H9 (cell line): ENCODE measurements around the gene MYCN. TPM values are rescaled to one million over a fixed set of nuclear protein-coding genes. Genes with fewer than 3 reads are reported as not detected.
A peak's percentile ranks its signal among the peaks of the same experiment; 100 is the strongest.

Experiments
- DNase-seq: peaks from one replicate; pipeline ENCODE4 v3.0.0-alpha.2; 2017
- H2AFZ ChIP-seq: one replicate; pipeline ENCODE4 v1.6.1; 2013; ENCODE audit warnings: mild to moderate bottlenecking, low read length, control low read depth, moderate library complexity
- H2AK5ac ChIP-seq: 2 replicates; pipeline ENCODE4 v1.6.1; 2013; ENCODE audit warnings: low read length, control low read depth, mixed read lengths; ENCODE audit not compliant: insufficient read length
- H2BK120ac ChIP-seq: one replicate; pipeline ENCODE4 v1.6.1; 2013; ENCODE audit warnings: low read depth, mild to moderate bottlenecking, low read length, control low read depth, inconsistent platforms; ENCODE audit not compliant: poor library complexity, severe bottlenecking
- H2BK12ac ChIP-seq: 2 replicates; pipeline ENCODE4 v1.6.1; 2013; ENCODE audit warnings: low read length, control low read depth, mixed read lengths, low read depth; ENCODE audit not compliant: insufficient read length
- H2BK15ac ChIP-seq: 2 replicates; pipeline ENCODE4 v1.6.1; 2013; ENCODE audit warnings: low read depth, low read length, control low read depth
- H2BK20ac ChIP-seq: one replicate; pipeline ENCODE4 v1.6.1; 2013; ENCODE audit warnings: low read depth, mild to moderate bottlenecking, low read length, control low read depth, inconsistent platforms; ENCODE audit not compliant: poor library complexity, severe bottlenecking
- H2BK5ac ChIP-seq: 2 replicates; pipeline ENCODE4 v1.6.1; 2013; ENCODE audit warnings: low read length, control low read depth, mixed read lengths; ENCODE audit not compliant: insufficient read length
- H3K14ac ChIP-seq: 2 replicates; pipeline ENCODE4 v1.6.1; 2013; ENCODE audit warnings: low read length, control low read depth; ENCODE audit not compliant: insufficient read depth
- H3K18ac ChIP-seq: 2 replicates; pipeline ENCODE4 v1.6.1; 2013; ENCODE audit warnings: low read depth, mild to moderate bottlenecking, mixed read lengths, low read length, control low read depth; ENCODE audit not compliant: insufficient read length
- H3K23ac ChIP-seq: 2 replicates; pipeline ENCODE4 v1.6.1; 2013; ENCODE audit warnings: low read length, control low read depth, mixed read lengths, low read depth; ENCODE audit not compliant: insufficient read length
- H3K23me2 ChIP-seq: 2 replicates; pipeline ENCODE4 v1.6.1; 2013; ENCODE audit warnings: low read depth, mild to moderate bottlenecking, mixed read lengths, low read length, control low read depth; ENCODE audit not compliant: insufficient read length, poor library complexity, severe bottlenecking
- H3K27ac ChIP-seq: 2 replicates; pipeline ENCODE4 v1.5.1; 2013; ENCODE audit warnings: low read length, control low read depth, mixed read lengths, low read depth; ENCODE audit not compliant: insufficient read length
- H3K27me3 ChIP-seq: 2 replicates; pipeline ENCODE4 v1.6.1; 2013; ENCODE audit warnings: low read length, control low read depth, inconsistent platforms; ENCODE audit not compliant: insufficient read depth
- H3K4ac ChIP-seq: 2 replicates; pipeline ENCODE4 v1.6.1; 2013; ENCODE audit warnings: low read depth, mild to moderate bottlenecking, control low read depth, inconsistent platforms, low read length, moderate library complexity
- H3K4me1 ChIP-seq: 2 replicates; pipeline ENCODE4 v1.6.1; 2013; ENCODE audit warnings: low read length, control low read depth, inconsistent platforms; ENCODE audit not compliant: insufficient read depth
- H3K4me2 ChIP-seq: 2 replicates; pipeline ENCODE4 v1.6.1; 2013; ENCODE audit warnings: low read length, control low read depth, mixed read lengths; ENCODE audit not compliant: insufficient read length, insufficient read depth
- H3K56ac ChIP-seq: 2 replicates; pipeline ENCODE4 v1.6.1; 2013; ENCODE audit warnings: low read depth, mild to moderate bottlenecking, mixed read lengths, low read length, control low read depth; ENCODE audit not compliant: insufficient read length
- H3K79me1 ChIP-seq: 2 replicates; pipeline ENCODE4 v1.6.1; 2013; ENCODE audit warnings: low read depth, mild to moderate bottlenecking, moderate library complexity, low read length, control low read depth, inconsistent platforms; ENCODE audit not compliant: insufficient read depth, poor library complexity, severe bottlenecking
- H3K79me2 ChIP-seq: 2 replicates; pipeline ENCODE4 v1.6.1; 2013; ENCODE audit warnings: low read length, control low read depth, inconsistent platforms; ENCODE audit not compliant: insufficient read depth
- H3K9ac ChIP-seq: 2 replicates; pipeline ENCODE4 v1.6.1; 2013; ENCODE audit warnings: low read length, control low read depth, mixed read lengths; ENCODE audit not compliant: insufficient read length; ENCODE audit errors: extremely low read depth
- H3K9me3 ChIP-seq: one replicate; pipeline ENCODE4 v1.6.1; 2013; ENCODE audit warnings: low read depth, low read length, inconsistent platforms; ENCODE audit not compliant: control insufficient read depth
- H3T11ph ChIP-seq: one replicate; pipeline ENCODE4 v1.6.1; 2013; ENCODE audit warnings: mild to moderate bottlenecking, low read length, control low read depth, inconsistent platforms
- H4K20me1 ChIP-seq: one replicate; pipeline ENCODE4 v1.6.1; 2013; ENCODE audit not compliant: control insufficient read depth, insufficient read length, insufficient read depth
- H4K5ac ChIP-seq: 2 replicates; pipeline ENCODE4 v1.6.1; 2013; ENCODE audit warnings: low read depth, mild to moderate bottlenecking, mixed read lengths, low read length, control low read depth; ENCODE audit not compliant: insufficient read length
- H4K8ac ChIP-seq: replicated peaks from 2 replicates; pipeline ENCODE4 v1.6.1; 2013; ENCODE audit warnings: low read length, control low read depth, mixed read lengths, low read depth; ENCODE audit not compliant: insufficient read length
- H4K91ac ChIP-seq: 2 replicates; pipeline ENCODE4 v1.6.1; 2013; ENCODE audit warnings: low read depth, mild to moderate bottlenecking, moderate library complexity, mixed read lengths, low read length, control low read depth; ENCODE audit not compliant: insufficient read length
- H3K27ac Mint-ChIP-seq, 3 experiments: 2 replicates in 2 of 3; 3 replicates in 1 of 3; pipeline ENCODE4 v1.8.0; 2020 to 2021; ENCODE audit warnings: mixed read lengths in 3 of 3, mild to moderate bottlenecking in 1 of 3, moderate library complexity in 1 of 3
- H3K27me3 Mint-ChIP-seq: 2 replicates; pipeline ENCODE4 v1.8.0; 2021; ENCODE audit warnings: low read depth, mild to moderate bottlenecking, moderate library complexity, mixed read lengths
- H3K36me3 Mint-ChIP-seq, 3 experiments: 2 replicates in 2 of 3; 3 replicates in 1 of 3; pipeline ENCODE4 v1.8.0; 2020 to 2021; ENCODE audit warnings: low read depth in 3 of 3, mixed read lengths in 3 of 3; ENCODE audit not compliant: insufficient read depth in 1 of 3
- H3K4me1 Mint-ChIP-seq, 2 experiments: 2 replicates each; pipeline ENCODE4 v1.8.0; 2020; ENCODE audit warnings: mixed read lengths in 2 of 2
- H3K4me3 Mint-ChIP-seq, 2 experiments: 2 replicates in 1 of 2; 3 replicates in 1 of 2; pipeline ENCODE4 v1.8.0; 2020 to 2021; ENCODE audit warnings: mild to moderate bottlenecking in 2 of 2, mixed read lengths in 2 of 2, moderate library complexity in 1 of 2
- H3K9me3 Mint-ChIP-seq, 2 experiments: 2 replicates in 1 of 2; 3 replicates in 1 of 2; pipeline ENCODE4 v1.8.0; 2020; ENCODE audit warnings: mild to moderate bottlenecking in 2 of 2, mixed read lengths in 2 of 2, moderate library complexity in 1 of 2
- WGBS: extraction: QIAGEN DNeasy Blood & Tissue Kit; methylation state at CpG from one replicate; pipeline ENCODE4 v1.1.7; 2013; ENCODE audit warnings: missing lambda C conversion rate, low lambda C conversion rate, mixed read lengths; ENCODE audit not compliant: insufficient read length; ENCODE audit errors: extremely low coverage; 5-methylcytosine and 5-hydroxymethylcytosine counted together
- total RNA-seq: library from RNA; stranded (reverse); gene quantifications from 2 replicates; pipeline ENCODE4 v1.2.1, GENCODE V29; 2021
- TF ChIP-seq, protein P1 (sequence below): fragments of 200-600 bp; sonication (generic); conservative IDR thresholded peaks from 3 replicates; pipeline ENCODE4 v1.8.0; 2021; ENCODE audit warnings: antibody characterized with exemption, mild to moderate bottlenecking

The MYCN gene
- total RNA-seq, 1 experiment from 2014 or later, result 100.0 TPM

DNA sequence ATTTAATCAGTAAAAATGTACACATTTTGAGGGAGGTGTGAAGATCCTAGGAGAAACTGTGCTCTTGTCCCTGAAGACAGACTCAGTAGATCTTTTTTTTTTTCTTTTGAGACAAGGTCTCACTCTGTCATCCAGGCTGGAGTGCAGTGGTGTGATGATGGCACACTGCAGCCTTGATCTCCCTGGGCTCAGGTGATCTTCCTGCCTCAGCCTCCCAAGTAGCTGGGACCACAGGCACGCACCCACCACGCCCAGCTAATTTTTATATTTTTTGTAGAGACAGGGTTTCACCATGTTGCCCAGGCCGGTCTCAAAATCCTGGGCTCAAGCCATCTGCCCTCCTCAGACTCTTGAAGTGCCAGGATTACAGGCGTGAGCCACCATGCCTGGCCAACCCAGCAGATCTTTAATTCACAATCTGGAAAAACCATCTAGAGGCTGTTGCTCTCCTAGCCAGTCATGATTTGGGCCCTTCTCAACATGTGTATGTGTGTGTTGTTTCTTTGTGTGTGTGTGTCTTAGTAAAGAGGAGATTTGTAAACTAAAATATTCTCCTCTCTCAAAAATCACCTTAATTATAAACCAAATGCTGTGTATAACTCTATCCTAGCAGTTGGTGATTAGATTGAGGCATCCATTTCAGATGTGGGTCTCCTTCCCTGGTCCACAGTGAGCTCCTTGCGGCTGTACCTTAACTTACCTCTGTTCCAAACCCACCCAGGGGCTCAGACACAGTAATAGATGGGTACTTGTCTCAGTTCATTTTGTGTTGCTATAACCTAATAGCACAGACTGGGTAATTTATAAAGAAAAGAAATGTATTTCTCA lies 3.9 kb upstream of the MYCN start:
- no peak overlapping the region for H3K4me3 Mint-ChIP-seq
- H3K27ac Mint-ChIP-seq, result peak overlapping the region in 1 of 3 experiments; percentile 91; a peak in 3 of 7 replicates
- peaks cover 0 to 5% of the 10 kb centered on the region in 2 experiments; a peak in 2 of 5 replicates for H3K9me3 Mint-ChIP-seq

More for the DNA sequence above, 3.9 kb upstream of the MYCN start:
- H2BK20ac ChIP-seq, result no peak overlapping the region
- H3K4ac ChIP-seq, result no peak overlapping the region
- no peak overlapping the region for H3K9ac ChIP-seq
- H3K4me2 ChIP-seq, result no peak overlapping the region
- peaks cover 10% of the 10 kb centered on the region for H3K4me1 ChIP-seq
- no peak overlapping the region for H2BK120ac ChIP-seq
- TF ChIP-seq, protein P1, sequence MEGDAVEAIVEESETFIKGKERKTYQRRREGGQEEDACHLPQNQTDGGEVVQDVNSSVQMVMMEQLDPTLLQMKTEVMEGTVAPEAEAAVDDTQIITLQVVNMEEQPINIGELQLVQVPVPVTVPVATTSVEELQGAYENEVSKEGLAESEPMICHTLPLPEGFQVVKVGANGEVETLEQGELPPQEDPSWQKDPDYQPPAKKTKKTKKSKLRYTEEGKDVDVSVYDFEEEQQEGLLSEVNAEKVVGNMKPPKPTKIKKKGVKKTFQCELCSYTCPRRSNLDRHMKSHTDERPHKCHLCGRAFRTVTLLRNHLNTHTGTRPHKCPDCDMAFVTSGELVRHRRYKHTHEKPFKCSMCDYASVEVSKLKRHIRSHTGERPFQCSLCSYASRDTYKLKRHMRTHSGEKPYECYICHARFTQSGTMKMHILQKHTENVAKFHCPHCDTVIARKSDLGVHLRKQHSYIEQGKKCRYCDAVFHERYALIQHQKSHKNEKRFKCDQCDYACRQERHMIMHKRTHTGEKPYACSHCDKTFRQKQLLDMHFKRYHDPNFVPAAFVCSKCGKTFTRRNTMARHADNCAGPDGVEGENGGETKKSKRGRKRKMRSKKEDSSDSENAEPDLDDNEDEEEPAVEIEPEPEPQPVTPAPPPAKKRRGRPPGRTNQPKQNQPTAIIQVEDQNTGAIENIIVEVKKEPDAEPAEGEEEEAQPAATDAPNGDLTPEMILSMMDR, result no peak
- H2AK5ac ChIP-seq, result no peak overlapping the region
- no peak overlapping the region for H4K8ac ChIP-seq
- H3T11ph ChIP-seq, result no peak overlapping the region
- no peak overlapping the region for H3K23ac ChIP-seq
- no peak overlapping the region for H2BK5ac ChIP-seq
- H3K27me3 Mint-ChIP-seq, result peaks cover 7% of the 10 kb centered on the region
- H3K79me2 ChIP-seq, result peaks cover 9% of the 10 kb centered on the region; the same call in 1 of the 2 replicates
- no peaks in the 10 kb centered on the region for H3K79me1 ChIP-seq
- no peak overlapping the region for H2AFZ ChIP-seq
- peaks cover 45 to 56% of the 10 kb centered on the region in 2 experiments for H3K4me1 Mint-ChIP-seq
- H2BK12ac ChIP-seq, result no peak overlapping the region
- no peaks in the 10 kb centered on the region for H4K20me1 ChIP-seq
- H3K36me3 Mint-ChIP-seq, result peaks cover 0 to 9% (median 0%) of the 10 kb centered on the region in 3 experiments; a peak in 3 of 7 replicates
- no peak overlapping the region for H3K14ac ChIP-seq
- H4K91ac ChIP-seq, result no peak overlapping the region
- no CpG with 5 or more reads among the region's 5 CpGs for WGBS
- H3K23me2 ChIP-seq, result peaks cover 9% of the 10 kb centered on the region
- no peaks in the 10 kb centered on the region for H3K9me3 ChIP-seq
- no peaks in the 10 kb centered on the region for H3K27me3 ChIP-seq
- no peak overlapping the region for H3K27ac ChIP-seq
- H2BK15ac ChIP-seq, result no peak overlapping the region
- no peak overlapping the region for H3K56ac ChIP-seq
- no peak overlapping the region for H3K18ac ChIP-seq
- H4K5ac ChIP-seq, result no peak overlapping the region
- no peak for DNase-seq
